HCT116 (cell line): ENCODE data around the gene ARSI. TPM values are rescaled to one million over a fixed set of nuclear protein-coding genes. Genes with fewer than 3 reads are reported as not detected.

Source experiments
- ATAC-seq: fragments of 200-7000 bp; cut with Tn5 transposase; 2 replicates; pipeline ENCODE4 v1.9.1; 2020; ENCODE audit warnings: mild to moderate bottlenecking, moderate library complexity
- BruUV-seq: library from RNA; stranded (reverse); fragments of 400-500 nt; replicated peaks from 2 replicates; lab custom pipeline; 2021; lab: Mats Ljungman, UMichigan
- CTCF ChIA-PET: fragments of 300-600 bp; sonication (Branson Sonifier 250); formaldehyde crosslinking; loops from one replicate; lab custom pipeline; 2021; ENCODE audit warnings: antibody characterized with exemption; lab: Charles Lee
- POLR2A ChIA-PET: fragments of 300-600, 350-600 bp; sonication (Branson Sonifier 250); formaldehyde crosslinking; loops from one replicate; lab custom pipeline; 2021; ENCODE audit warnings: antibody characterized with exemption; lab: Charles Lee
- RAD21 ChIA-PET, 2 experiments: fragments of 300-600 bp; sonication (Branson Sonifier 250); formaldehyde crosslinking; loops; one replicate each; lab custom pipeline; 2023; ENCODE audit warnings: low total read pairs in 2 of 2; ENCODE audit not compliant: uncharacterized antibody in 2 of 2, unreplicated experiment in 2 of 2, low non-redundant PET in 1 of 2; lab: Charles Lee
- DNase-seq: peaks from one replicate; pipeline ENCODE4 v3.0.0-alpha.2; 2010; ENCODE audit warnings: low read depth, low spot score
- H2AFZ ChIP-seq: fragments of 200-600 bp; shearing (Covaris generic), sonication (generic); 2 replicates; pipeline ENCODE4 v1.6.1; 2017; ENCODE audit warnings: low read depth, mixed run types, mixed read lengths, antibody characterized with exemption, low read length; ENCODE audit not compliant: poor library complexity, severe bottlenecking
- H3K27ac ChIP-seq: 2 replicates; pipeline ENCODE4 v1.5.1; 2012; ENCODE audit warnings: low read depth, low read length
- H3K27me3 ChIP-seq: fragments of 200-600 bp; sonication (generic); 2 replicates; pipeline ENCODE4 v1.6.1; 2016; ENCODE audit warnings: mixed run types, low read length, mixed read lengths; ENCODE audit not compliant: insufficient read depth
- H3K36me3 ChIP-seq, 2 experiments: fragments of 200-500 bp in 1 of 2; fragments of 200-600 bp in 1 of 2; sonication (Bioruptor generic) in 1 of 2; sonication (generic) in 1 of 2; 2 replicates each; pipeline versions ENCODE4 v1.5.1 to v1.6.1; 2014 to 2016; ENCODE audit warnings: low read length in 2 of 2, inconsistent platforms in 1 of 2, mixed read lengths in 1 of 2, mixed run types in 1 of 2; ENCODE audit not compliant: insufficient read depth in 2 of 2, control insufficient read depth in 1 of 2
- H3K4me1 ChIP-seq, 2 experiments: fragments of 200-600 bp in 1 of 2; sonication (generic) in 1 of 2; 2 replicates each; pipeline versions ENCODE4 v1.5.1 to v1.6.1; 2012 to 2017; ENCODE audit warnings: low read length in 2 of 2, inconsistent platforms in 1 of 2, mild to moderate bottlenecking in 1 of 2, mixed read lengths in 1 of 2, mixed run types in 1 of 2, moderate library complexity in 1 of 2; ENCODE audit not compliant: insufficient read depth in 2 of 2, control insufficient read depth in 1 of 2
- H3K4me2 ChIP-seq: fragments of 200-600 bp; sonication (generic); 2 replicates; pipeline ENCODE4 v1.6.1; 2017; ENCODE audit warnings: mixed run types, low read length, mixed read lengths
- H3K4me3 ChIP-seq, 2 experiments: fragments of 200-600 bp in 1 of 2; sonication (generic) in 1 of 2; replicated peaks in 1 of 2; 2 replicates each; pipeline ENCODE4 v1.5.1; 2011 to 2016; ENCODE audit warnings: low read length in 2 of 2, control low read depth in 1 of 2, low read depth in 1 of 2, mild to moderate bottlenecking in 1 of 2, mixed read lengths in 1 of 2, mixed run types in 1 of 2
- H3K79me2 ChIP-seq: fragments of 200-600 bp; sonication (generic); 2 replicates; pipeline ENCODE4 v1.6.1; 2017; ENCODE audit warnings: mild to moderate bottlenecking, mixed run types, low read length, moderate library complexity, mixed read lengths; ENCODE audit not compliant: insufficient read depth
- H3K9ac ChIP-seq: fragments of 200-600 bp; sonication (generic); 2 replicates; pipeline ENCODE4 v1.6.1; 2016; ENCODE audit warnings: low read length, mixed read lengths
- H3K9me2 ChIP-seq: fragments of 200-600 bp; sonication (generic), shearing (Covaris generic); 2 replicates; pipeline ENCODE4 v1.6.1; 2017; ENCODE audit warnings: mixed run types, mild to moderate bottlenecking, moderate library complexity; ENCODE audit not compliant: insufficient read depth
- H3K9me3 ChIP-seq, 2 experiments: fragments of 200-500 bp in 1 of 2; fragments of 200-600 bp in 1 of 2; sonication (Bioruptor generic) in 1 of 2; sonication (generic) in 1 of 2; 2 replicates each; pipeline ENCODE4 v1.6.1; 2014 to 2017; ENCODE audit warnings: low read length in 2 of 2, mixed read lengths in 2 of 2, inconsistent platforms in 1 of 2, low read depth in 1 of 2, mild to moderate bottlenecking in 1 of 2, mixed run types in 1 of 2, moderate library complexity in 1 of 2; ENCODE audit not compliant: control insufficient read depth in 1 of 2, insufficient read depth in 1 of 2
- H4K20me1 ChIP-seq: fragments of 200-600 bp; sonication (generic), shearing (Covaris generic); 2 replicates; pipeline ENCODE4 v1.6.1; 2017; ENCODE audit warnings: mixed run types, mild to moderate bottlenecking, moderate library complexity; ENCODE audit not compliant: insufficient read depth
- ATF3 ChIP-seq: IDR thresholded peaks from 2 replicates; pipeline ENCODE4 v1.6.1; 2012
- CEBPB ChIP-seq: IDR thresholded peaks from 2 replicates; pipeline ENCODE4 v1.6.1; 2012; ENCODE audit warnings: low read depth
- EZH2phosphoT487 ChIP-seq: fragments of 200-600 bp; IDR thresholded peaks from 2 replicates; pipeline ENCODE4 v1.6.1; 2018; ENCODE audit warnings: antibody characterized with exemption, borderline replicate concordance
- FOSL1 ChIP-seq: IDR thresholded peaks from 2 replicates; pipeline ENCODE4 v1.6.1; 2012; ENCODE audit warnings: low read depth
- JUND ChIP-seq: IDR thresholded peaks from 2 replicates; pipeline ENCODE4 v1.6.1; 2012
- POLR2A ChIP-seq: IDR thresholded peaks from 2 replicates; pipeline ENCODE4 v1.7.0; 2011; ENCODE audit warnings: borderline replicate concordance; ENCODE audit not compliant: insufficient read depth, insufficient read length; ENCODE audit errors: extremely low read depth
- POLR2AphosphoS5 ChIP-seq: IDR thresholded peaks from 2 replicates; pipeline ENCODE4 v1.6.1; 2011; ENCODE audit warnings: mild to moderate bottlenecking, low read depth, low read length, moderate library complexity
- REST ChIP-seq: IDR thresholded peaks from 2 replicates; pipeline ENCODE4 v1.6.1; 2012; ENCODE audit warnings: low read depth
- SIN3A ChIP-seq: IDR thresholded peaks from 2 replicates; pipeline ENCODE4 v1.6.1; 2012; ENCODE audit warnings: low read depth
- SP1 ChIP-seq: IDR thresholded peaks from 2 replicates; pipeline ENCODE4 v1.6.1; 2012; ENCODE audit warnings: low read depth
- TCF7L2 ChIP-seq: IDR thresholded peaks from 2 replicates; pipeline ENCODE4 v1.7.0; 2011; ENCODE audit warnings: borderline replicate concordance, inconsistent platforms; ENCODE audit not compliant: insufficient read depth, insufficient read length; ENCODE audit errors: extremely low read depth
- YY1 ChIP-seq: IDR thresholded peaks from 2 replicates; pipeline ENCODE4 v1.6.1; 2011; ENCODE audit warnings: low read length, low read depth, moderate library complexity, mild to moderate bottlenecking; ENCODE audit not compliant: insufficient replicate concordance; ENCODE audit errors: extremely low read depth
- ZBTB33 ChIP-seq: IDR thresholded peaks from 2 replicates; pipeline ENCODE4 v1.6.1; 2011; ENCODE audit warnings: mild to moderate bottlenecking, low read length, moderate library complexity; ENCODE audit not compliant: insufficient replicate concordance; ENCODE audit errors: extremely low read depth
- ZFX ChIP-seq: fragments of 450-650 bp; IDR thresholded peaks from 2 replicates; pipeline ENCODE4 v1.6.1; 2017
- ZNF274 ChIP-seq: fragments of 200-500 bp; sonication (Bioruptor generic); IDR thresholded peaks from 2 replicates; pipeline ENCODE4 v1.6.1; 2014; ENCODE audit warnings: mild to moderate bottlenecking, low read depth, low read length, inconsistent platforms
- intact Hi-C: fragments of 100-400 bp; cut with micrococcal nuclease; formaldehyde crosslinking; loops from 2 replicates; pipeline ENCODE4 v1.10.0; 2022
- total RNA-seq: library from RNA; stranded (reverse); gene quantifications from one replicate; pipeline ENCODE4 v1.2.1, GENCODE V29; 2021; ENCODE audit not compliant: unreplicated experiment

The ARSI gene
- total RNA-seq, 1 experiment from 2014 or later, result 0.07 TPM

GRCh38 chr5:150322202-150322601, 19.5 kb upstream of the ARSI start:
- Histone ChIP-seq H3K36me3 (no peaks in the 10 kb centered on the region), H3K4me1 (peaks cover 12 to 51% of the 10 kb centered on the region in 2 experiments), H2AFZ (peak overlapping the region; percentile 19), H3K9ac (no peak overlapping the region), H3K4me2 (peak overlapping the region; percentile 25), H3K9me3 (no peaks in the 10 kb centered on the region), H3K4me3 (no peak overlapping the region), H4K20me1 (no peaks in the 10 kb centered on the region), H3K79me2 (no peaks in the 10 kb centered on the region), H3K9me2 (no peaks in the 10 kb centered on the region), H3K27me3 (no peaks in the 10 kb centered on the region)
- POLR2A ChIA-PET, result no interaction called here
- no peak for DNase-seq
- CTCF ChIA-PET, result no interaction called here
- intact Hi-C loops, result no loop called here
- TF ChIP-seq JUND, result peak; percentile 26; the same call in 1 of the 2 replicates
- 0 out of 2 replicates have a peak, but pooled peaks have one; percentile 13 for TF ChIP-seq SP1
- TF ChIP-seq FOSL1, result peak; percentile 55; the same call in 1 of the 2 replicates
- TF ChIP-seq YY1, result no peak
- no peak for TF ChIP-seq SIN3A
- TF ChIP-seq, all 23 proteins: peak for 3
- ATAC-seq, result no peak
- H3K27ac ChIP-seq, result no peak overlapping the region
- BruUV-seq, result no TSS peak
- RAD21 ChIA-PET, result no interaction called here

- TF ChIP-seq ZBTB33 (no peak), YY1 (no peak), EZH2phosphoT487 (no peak), ZFX (no peak), POLR2AphosphoS5 (no peak), ATF3 (no peak), ZNF274 (no peak), SIN3A (no peak), TCF7L2 (no peak), CEBPB (no peak), POLR2A (no peak), FOSL1 (no peak), REST (no peak)
- TF ChIP-seq, all 23 proteins: peak for 0
- H3K4me3 ChIP-seq, result no peak overlapping the region
These were observed 19.1 kb upstream of the ARSI start for GRCh38 chr5:150321784-150322183.

More at GRCh38 chr5:150321784-150322183, 19.1 kb upstream of the ARSI start:
- no TSS peak for BruUV-seq
- Histone ChIP-seq H3K79me2 (no peaks in the 10 kb centered on the region), H4K20me1 (no peaks in the 10 kb centered on the region), H3K4me1 (peaks cover 16 to 55% of the 10 kb centered on the region in 2 experiments), H3K4me2 (peak overlapping the region; percentile 25), H3K9ac (no peak overlapping the region), H3K9me3 (no peaks in the 10 kb centered on the region), H3K27me3 (no peaks in the 10 kb centered on the region), H3K36me3 (no peaks in the 10 kb centered on the region), H3K27ac (no peak overlapping the region), H3K9me2 (no peaks in the 10 kb centered on the region), H2AFZ (peak overlapping the region; percentile 19)
- ATAC-seq (no peak), DNase-seq (no peak)
- ChIA-PET CTCF (no interaction called here), RAD21 (no interaction called here), POLR2A (no interaction called here)
- intact Hi-C loops, result no loop called here
